Regular cardiac myocyte (primary cell): Measurements from ENCODE around the gene OR3A1. TPM values are rescaled to one million over a fixed set of nuclear protein-coding genes. Genes with fewer than 3 reads are reported as not detected.

Source experiments
- total RNA-seq: library from RNA; depleted of rRNA; stranded (reverse); fragments of >200 nt; gene quantifications from 2 replicates; pipeline ENCODE4 v1.2.3, GENCODE V29; 2014

Gene OR3A1, protein sequence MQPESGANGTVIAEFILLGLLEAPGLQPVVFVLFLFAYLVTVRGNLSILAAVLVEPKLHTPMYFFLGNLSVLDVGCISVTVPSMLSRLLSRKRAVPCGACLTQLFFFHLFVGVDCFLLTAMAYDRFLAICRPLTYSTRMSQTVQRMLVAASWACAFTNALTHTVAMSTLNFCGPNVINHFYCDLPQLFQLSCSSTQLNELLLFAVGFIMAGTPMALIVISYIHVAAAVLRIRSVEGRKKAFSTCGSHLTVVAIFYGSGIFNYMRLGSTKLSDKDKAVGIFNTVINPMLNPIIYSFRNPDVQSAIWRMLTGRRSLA
- total RNA-seq: under 0.01 TPM in 2 replicates

DNA sequence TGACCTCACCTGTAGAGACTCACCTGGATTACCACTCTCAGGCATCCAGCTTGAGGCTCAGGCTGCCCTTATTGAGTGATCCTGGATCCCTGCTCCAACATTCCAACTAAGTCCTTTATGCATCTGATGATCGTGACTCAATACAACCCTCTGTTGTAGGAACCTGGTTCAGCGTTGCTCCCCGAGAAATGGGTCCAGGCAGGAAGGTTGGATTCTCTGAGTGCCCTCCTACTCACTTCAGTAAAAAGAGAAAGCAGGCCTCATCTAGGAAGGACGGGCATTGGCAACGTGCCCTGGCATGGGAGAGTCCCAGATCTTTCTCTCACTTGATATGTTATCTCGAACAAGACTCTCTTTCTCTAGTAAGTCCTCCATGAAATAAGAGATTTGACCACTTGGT is at the start of gene OR3A1:
Gene OR3A1, minus strand, starts transcription at position 101 of the 400 bp plus-strand sequence. CDS start 5,778 bp downstream, outside the sequence.

Other genes with a start within 250 kb of the OR3A1 start
- not detected in 2 replicates for gene OR1D5, start 234.8 kb downstream of the OR3A1 start, total RNA-seq
- not detected in 2 replicates for gene OR1D2, start 193.9 kb downstream of the OR3A1 start, total RNA-seq
- not detected in 2 replicates for gene OR1G1, start 170.8 kb downstream of the OR3A1 start, total RNA-seq
- not detected in 2 replicates for gene OR1A2, start 100.8 kb downstream of the OR3A1 start, total RNA-seq
- gene OR1A1, start 90.7 kb downstream of the OR3A1 start, total RNA-seq: not detected in 2 replicates
- gene OR3A2, start 87.9 kb upstream of the OR3A1 start, total RNA-seq: not detected in 2 replicates
- not detected in 2 replicates for gene OR1E1, start 100.0 kb upstream of the OR3A1 start, total RNA-seq
- not detected in 2 replicates for gene OR3A3, start 113.0 kb upstream of the OR3A1 start, total RNA-seq
- gene OR1E2, start 135.5 kb upstream of the OR3A1 start, total RNA-seq: not detected in 2 replicates
- gene SPATA22, start 173.5 kb upstream of the OR3A1 start, total RNA-seq: 1.5 TPM in 1 of 2 replicates, not detected in the other
- 0.19 and 0.85 TPM in 2 replicates for gene ASPA, start 177.6 kb upstream of the OR3A1 start, total RNA-seq